ENCODE data around the gene DDR2. TPM values are rescaled to one million over a fixed set of nuclear protein-coding genes. Genes with fewer than 3 reads are reported as not detected.

The DDR2 gene
- total and polyA plus RNA-seq, 8 donors: 6.8 to 117 (median 34.1) TPM

- H3K36me3 ChIP-seq: peaks cover 8 to 56% (median 49%) of the 10 kb centered on the region in 4 donors
Measured at GRCh38 chr1:162757476-162757875, 125.2 kb downstream of the DDR2 start.

GRCh38 chr1:162765788-162766187 lies 133.5 kb downstream of the DDR2 start:
- Histone ChIP-seq H3K27ac (no peak overlapping the region), H3K27me3 (no peaks in the 10 kb centered on the region), H3K4me3 (no peak overlapping the region), H3K36me3 (peaks cover 0 to 58% (median 47%) of the 10 kb centered on the region in 4 donors), H3K9me3 (no peaks in the 10 kb centered on the region), H3K4me1 (no peaks in the 10 kb centered on the region)
- 76 to 97% (median 92%) methylated on average over 1 of the region's 1 CpG for WGBS, 5 donors
- no peak for DNase-seq
- intact Hi-C loops (cut with DNase I; ENCODE audit: low total_unique reads): no loop called here
- no peak for TF ChIP-seq POLR2AphosphoS5 (IDR thresholded peaks at IDR 0.05)
- TF ChIP-seq POLR2A (IDR thresholded peaks at IDR 0.05): no peak
- no peak for TF ChIP-seq CTCF (IDR thresholded peaks at IDR 0.05)
- TF ChIP-seq EP300 (IDR thresholded peaks at IDR 0.05): no peak

More at GRCh38 chr1:162757476-162757875, 125.2 kb downstream of the DDR2 start:
- TF ChIP-seq EP300 (IDR thresholded peaks at IDR 0.05) (no peak), CTCF (IDR thresholded peaks at IDR 0.05) (no peak), POLR2A (IDR thresholded peaks at IDR 0.05) (no peak), POLR2AphosphoS5 (IDR thresholded peaks at IDR 0.05) (no peak)
- DNase-seq: no peak
- no peaks in the 10 kb centered on the region for H3K27me3 ChIP-seq
- no peak overlapping the region for H3K4me3 ChIP-seq
- peaks cover 0 to 9% (median 3%) of the 10 kb centered on the region in 4 donors for H3K4me1 ChIP-seq
- H3K27ac ChIP-seq: peak overlapping the region in 2 of 5 donors; percentile 8 to 24
- WGBS, 5 donors: 40 to 63% (median 44%) methylated on average over 1 of the region's 1 CpG
- intact Hi-C loops (cut with DNase I; ENCODE audit: low total_unique reads): no loop called here
- H3K9me3 ChIP-seq: no peaks in the 10 kb centered on the region

- no peak for TF ChIP-seq POLR2AphosphoS5 (IDR thresholded peaks at IDR 0.05)
- TF ChIP-seq POLR2A (IDR thresholded peaks at IDR 0.05): no peak
- TF ChIP-seq EP300 (IDR thresholded peaks at IDR 0.05): no peak
- TF ChIP-seq CTCF (IDR thresholded peaks at IDR 0.05): no peak
- H3K36me3 ChIP-seq: peaks cover 0 to 77% (median 59%) of the 10 kb centered on the region in 4 donors
- no peak overlapping the region for H3K4me3 ChIP-seq
- H3K4me1 ChIP-seq: no peaks in the 10 kb centered on the region
- H3K9me3 ChIP-seq: no peaks in the 10 kb centered on the region
- intact Hi-C loops (cut with DNase I; ENCODE audit: low total_unique reads): no loop called here
- H3K27me3 ChIP-seq: no peaks in the 10 kb centered on the region
- 86 to 93% (median 91%) methylated on average over 4 of the region's 4 CpGs for WGBS, 5 donors
- no peak for DNase-seq
- no peak overlapping the region for H3K27ac ChIP-seq
Measured at GRCh38 chr1:162772571-162773154, 140.4 kb downstream of the DDR2 start.

GRCh38 chr1:162774007-162774406 lies 141.7 kb downstream of the DDR2 start:
- no peaks in the 10 kb centered on the region for H3K27me3 ChIP-seq
- intact Hi-C loops (cut with DNase I; ENCODE audit: low total_unique reads): no loop called here
- no peaks in the 10 kb centered on the region for H3K9me3 ChIP-seq
- H3K4me1 ChIP-seq: no peaks in the 10 kb centered on the region
- no peak for DNase-seq
- TF ChIP-seq EP300 (IDR thresholded peaks at IDR 0.05): no peak
- no peak for TF ChIP-seq CTCF (IDR thresholded peaks at IDR 0.05)
- TF ChIP-seq POLR2AphosphoS5 (IDR thresholded peaks at IDR 0.05): no peak
- no peak for TF ChIP-seq POLR2A (IDR thresholded peaks at IDR 0.05)
- H3K4me3 ChIP-seq: no peak overlapping the region
- peaks cover 0 to 74% (median 53%) of the 10 kb centered on the region in 4 donors for H3K36me3 ChIP-seq
- H3K27ac ChIP-seq: no peak overlapping the region
